Suprapubic skin (tissue), 4 donors: Measurements from ENCODE around the gene R3HCC1L. TPM values are rescaled to one million over a fixed set of nuclear protein-coding genes. Genes with fewer than 3 reads are reported as not detected.
A peak's percentile ranks its signal among the peaks of the same experiment; 100 is the strongest.

Source experiments
- DNase-seq, 2 donors: peaks; one replicate each; pipeline ENCODE4 v3.0.0-alpha.2; 2019; ENCODE audit warnings: low spot score in 2 of 2
- H3K27ac ChIP-seq: fragments of 200-600 bp; sonication (generic); one replicate; pipeline ENCODE4 v1.5.1; 2019
- H3K27me3 ChIP-seq: fragments of 200-600 bp; sonication (generic); one replicate; pipeline ENCODE4 v1.5.1; 2019
- H3K36me3 ChIP-seq: fragments of 200-600 bp; sonication (generic); one replicate; pipeline ENCODE4 v1.5.1; 2019
- H3K4me1 ChIP-seq: fragments of 200-600 bp; sonication (generic); one replicate; pipeline ENCODE4 v1.5.1; 2019
- H3K4me3 ChIP-seq: fragments of 200-600 bp; sonication (generic); one replicate; pipeline ENCODE4 v1.5.1; 2019; ENCODE audit warnings: mild to moderate bottlenecking
- H3K9me3 ChIP-seq: fragments of 200-600 bp; sonication (generic); one replicate; pipeline ENCODE4 v1.5.1; 2019
- EP300 ChIP-seq: sonication (generic); formaldehyde crosslinking; IDR thresholded peaks from one replicate; pipeline ENCODE4 v1.6.1; 2017; ENCODE audit warnings: antibody characterized with exemption
- POLR2A ChIP-seq, 2 donors: fragments of 450-650 bp; IDR thresholded peaks; one replicate each; pipeline ENCODE4 v1.6.1; 2017; ENCODE audit warnings: antibody characterized with exemption in 2 of 2, mild to moderate bottlenecking in 2 of 2, moderate library complexity in 2 of 2
- POLR2AphosphoS5 ChIP-seq, 3 donors: sonication (generic); formaldehyde crosslinking; IDR thresholded peaks; one replicate each; pipeline ENCODE4 v1.6.1; 2017; ENCODE audit warnings: antibody characterized with exemption in 3 of 3
- WGBS: methylation state at CpG from one replicate; pipeline ENCODE4 v1.1.5; 2018; 5-methylcytosine and 5-hydroxymethylcytosine counted together
- total RNA-seq, 4 donors: library from RNA; depleted of rRNA; stranded (reverse); fragments of >200 nt; gene quantifications; one replicate each; pipeline ENCODE4 v1.1.0, GENCODE V29; 2016
- TF ChIP-seq, protein P1 (sequence below), 2 donors: fragments of 200-600 bp in 1 of 2; fragments of 450-650 bp in 1 of 2; sonication (generic) in 1 of 2; IDR thresholded peaks; one replicate each; pipeline ENCODE4 v1.5.1; 2016 to 2019; ENCODE audit warnings: antibody characterized with exemption in 2 of 2, mild to moderate bottlenecking in 1 of 2, moderate library complexity in 1 of 2

Gene R3HCC1L
- total RNA-seq, 4 donors from 2014 or later, result 7.9 to 17.5 (median 9.7) TPM

- no peak for DNase-seq
- H3K4me3 ChIP-seq, result no peak overlapping the region
- peaks cover 34% of the 10 kb centered on the region for H3K4me1 ChIP-seq
- TF ChIP-seq, protein P1, sequence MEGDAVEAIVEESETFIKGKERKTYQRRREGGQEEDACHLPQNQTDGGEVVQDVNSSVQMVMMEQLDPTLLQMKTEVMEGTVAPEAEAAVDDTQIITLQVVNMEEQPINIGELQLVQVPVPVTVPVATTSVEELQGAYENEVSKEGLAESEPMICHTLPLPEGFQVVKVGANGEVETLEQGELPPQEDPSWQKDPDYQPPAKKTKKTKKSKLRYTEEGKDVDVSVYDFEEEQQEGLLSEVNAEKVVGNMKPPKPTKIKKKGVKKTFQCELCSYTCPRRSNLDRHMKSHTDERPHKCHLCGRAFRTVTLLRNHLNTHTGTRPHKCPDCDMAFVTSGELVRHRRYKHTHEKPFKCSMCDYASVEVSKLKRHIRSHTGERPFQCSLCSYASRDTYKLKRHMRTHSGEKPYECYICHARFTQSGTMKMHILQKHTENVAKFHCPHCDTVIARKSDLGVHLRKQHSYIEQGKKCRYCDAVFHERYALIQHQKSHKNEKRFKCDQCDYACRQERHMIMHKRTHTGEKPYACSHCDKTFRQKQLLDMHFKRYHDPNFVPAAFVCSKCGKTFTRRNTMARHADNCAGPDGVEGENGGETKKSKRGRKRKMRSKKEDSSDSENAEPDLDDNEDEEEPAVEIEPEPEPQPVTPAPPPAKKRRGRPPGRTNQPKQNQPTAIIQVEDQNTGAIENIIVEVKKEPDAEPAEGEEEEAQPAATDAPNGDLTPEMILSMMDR (IDR thresholded peaks at IDR 0.05), result no peak
- no peak for TF ChIP-seq POLR2A (IDR thresholded peaks at IDR 0.05)
- TF ChIP-seq EP300, result no peak
- TF ChIP-seq POLR2AphosphoS5 (IDR thresholded peaks at IDR 0.05), result no peak
- no peaks in the 10 kb centered on the region for H3K9me3 ChIP-seq
- WGBS, result 90% methylated on average over 10 of the region's 17 CpGs
- H3K27me3 ChIP-seq, result no peaks in the 10 kb centered on the region
- peaks cover 11% of the 10 kb centered on the region for H3K36me3 ChIP-seq
- no peak overlapping the region for H3K27ac ChIP-seq
These were observed 120.9 kb downstream of the R3HCC1L start for GRCh38 chr10:98255146-98255877.

DNA sequence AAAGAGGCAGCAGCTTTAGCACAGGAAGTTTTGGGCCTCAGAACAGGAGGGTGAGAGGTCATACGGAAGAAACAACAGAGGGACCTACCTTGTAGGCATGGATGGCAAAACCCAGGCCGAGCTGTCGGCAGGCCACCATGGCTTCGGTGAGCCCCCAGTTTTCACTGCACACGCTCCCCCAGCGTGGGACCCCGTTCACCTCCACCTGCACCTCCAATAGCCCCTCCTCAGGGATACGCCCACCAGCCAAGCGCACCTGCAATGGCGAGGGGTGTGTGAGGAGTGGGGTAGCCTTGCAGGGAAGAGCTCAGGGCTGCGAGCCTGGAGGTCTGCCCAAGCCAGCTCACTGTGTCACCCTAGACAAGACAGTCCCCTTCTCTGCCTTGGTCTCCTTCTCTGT lies 122.2 kb downstream of the R3HCC1L start:
- H3K36me3 ChIP-seq, result peaks cover 11% of the 10 kb centered on the region
- DNase-seq, result no peak
- H3K27me3 ChIP-seq, result no peaks in the 10 kb centered on the region
- H3K9me3 ChIP-seq, result no peaks in the 10 kb centered on the region
- H3K4me1 ChIP-seq, result peaks cover 42% of the 10 kb centered on the region
- 95% methylated on average over 10 of the region's 11 CpGs for WGBS
- no peak overlapping the region for H3K27ac ChIP-seq
- TF ChIP-seq POLR2A (IDR thresholded peaks at IDR 0.05) (no peak), EP300 (no peak), POLR2AphosphoS5 (IDR thresholded peaks at IDR 0.05) (no peak)
- TF ChIP-seq, protein P1 (IDR thresholded peaks at IDR 0.05), result no peak
- H3K4me3 ChIP-seq, result no peak overlapping the region

DNA sequence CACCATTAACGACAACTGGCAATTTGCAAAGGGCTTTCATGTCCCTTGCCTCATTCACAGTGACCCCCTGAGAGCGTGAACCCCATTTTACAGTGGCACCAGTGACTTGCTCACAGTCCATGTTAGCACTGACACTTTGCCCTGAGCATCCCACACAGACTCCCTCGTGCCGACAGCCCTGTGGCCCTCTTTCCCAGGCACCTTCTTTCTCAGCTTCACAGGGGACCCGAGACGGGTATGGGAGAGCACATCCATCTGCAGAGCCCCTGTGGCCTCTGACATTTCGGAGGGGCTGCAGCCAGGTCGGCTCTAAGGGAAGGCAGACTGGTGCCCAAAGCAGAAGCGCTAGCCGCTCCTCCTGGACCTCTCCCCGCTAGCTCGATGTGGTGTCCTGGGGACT lies 122.7 kb downstream of the R3HCC1L start:
- Histone ChIP-seq H3K4me1 (peaks cover 37% of the 10 kb centered on the region), H3K27me3 (no peaks in the 10 kb centered on the region), H3K4me3 (no peak overlapping the region), H3K9me3 (no peaks in the 10 kb centered on the region), H3K27ac (no peak overlapping the region), H3K36me3 (peaks cover 10% of the 10 kb centered on the region)
- DNase-seq, result no peak
- TF ChIP-seq, protein P1 (IDR thresholded peaks at IDR 0.05), result no peak
- TF ChIP-seq POLR2AphosphoS5 (IDR thresholded peaks at IDR 0.05), result no peak
- 95% methylated on average over 7 of the region's 12 CpGs for WGBS

GRCh38 chr10:98257961-98258360 lies 123.5 kb downstream of the R3HCC1L start:
- H3K36me3 ChIP-seq, result peaks cover 2% of the 10 kb centered on the region

GRCh38 chr10:98258683-98259454 lies 124.4 kb downstream of the R3HCC1L start:
- Histone ChIP-seq H3K9me3 (no peaks in the 10 kb centered on the region), H3K4me1 (peaks cover 27% of the 10 kb centered on the region), H3K4me3 (no peak overlapping the region), H3K36me3 (no peaks in the 10 kb centered on the region), H3K27ac (no peak overlapping the region), H3K27me3 (no peaks in the 10 kb centered on the region)
- TF ChIP-seq EP300, result no peak
- no peak for DNase-seq
- WGBS, result 81% methylated on average over 13 of the region's 13 CpGs

More at GRCh38 chr10:98257961-98258360, 123.5 kb downstream of the R3HCC1L start:
- Histone ChIP-seq H3K27ac (no peak overlapping the region), H3K27me3 (no peaks in the 10 kb centered on the region), H3K4me1 (peaks cover 33% of the 10 kb centered on the region), H3K9me3 (no peaks in the 10 kb centered on the region), H3K4me3 (no peak overlapping the region)
- no peak for TF ChIP-seq EP300
- no peak for DNase-seq
- WGBS, result 98% methylated on average over 8 of the region's 16 CpGs

- peak overlapping the region; percentile 38 for H3K27ac ChIP-seq
- H3K36me3 ChIP-seq, result no peaks in the 10 kb centered on the region
- no peak for TF ChIP-seq POLR2A (IDR thresholded peaks at IDR 0.05)
- TF ChIP-seq, protein P1 (IDR thresholded peaks at IDR 0.05), result no peak
- no peak for TF ChIP-seq POLR2AphosphoS5 (IDR thresholded peaks at IDR 0.05)
- TF ChIP-seq EP300, result no peak
- no peak overlapping the region for H3K4me3 ChIP-seq
- peaks cover 18% of the 10 kb centered on the region for H3K4me1 ChIP-seq
- no peaks in the 10 kb centered on the region for H3K27me3 ChIP-seq
- DNase-seq, result no peak
- no peaks in the 10 kb centered on the region for H3K9me3 ChIP-seq
- 67% methylated on average over 7 of the region's 14 CpGs for WGBS
These were observed 125.3 kb downstream of the R3HCC1L start for GRCh38 chr10:98259606-98260315.
